GM18861 (cell line): ENCODE data around the gene AKR1C1.
"Not testable (repeated sequence)": the region's sequence is repeated elsewhere in the genome, so short reads cannot be mapped to it uniquely, and the experiment has no call there.

ENCODE experiments used
- ATAC-seq: cut with Tn5 transposase; IDR thresholded peaks from one replicate; pipeline ENCODE4 v1.9.1; 2021; ENCODE audit not compliant: unreplicated experiment

AKR1C1 gene

DNA sequence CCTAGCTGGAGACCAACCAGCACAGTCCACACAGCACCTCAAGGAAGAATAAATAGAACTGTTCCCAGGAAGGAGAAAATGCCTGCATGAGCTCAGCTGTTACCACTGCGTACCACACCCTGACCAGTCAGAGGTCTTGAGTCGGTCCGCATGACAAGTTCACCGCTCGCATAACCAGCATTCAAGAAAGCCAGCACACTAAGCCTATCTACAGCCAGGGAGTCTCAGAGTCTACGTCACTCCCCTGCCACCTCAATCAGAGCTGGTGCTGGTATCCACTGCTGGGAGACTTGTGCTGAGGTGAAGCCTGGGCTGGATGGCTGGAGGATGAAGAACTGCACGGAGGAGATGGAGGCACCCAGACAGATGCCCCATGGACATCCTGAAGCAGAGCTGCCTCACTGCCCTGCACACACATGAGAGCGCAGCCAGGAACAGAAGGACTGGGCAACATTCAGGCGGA is 19.6 kb downstream of the AKR1C1 start:
- no peak for ATAC-seq

GRCh38 chr10:4983615-4984216 is 20.5 kb downstream of the AKR1C1 start:
- no peak for ATAC-seq

- no peak for ATAC-seq
Measured at GRCh38 chr10:4984223-4984622, 21.0 kb downstream of the AKR1C1 start.

DNA sequence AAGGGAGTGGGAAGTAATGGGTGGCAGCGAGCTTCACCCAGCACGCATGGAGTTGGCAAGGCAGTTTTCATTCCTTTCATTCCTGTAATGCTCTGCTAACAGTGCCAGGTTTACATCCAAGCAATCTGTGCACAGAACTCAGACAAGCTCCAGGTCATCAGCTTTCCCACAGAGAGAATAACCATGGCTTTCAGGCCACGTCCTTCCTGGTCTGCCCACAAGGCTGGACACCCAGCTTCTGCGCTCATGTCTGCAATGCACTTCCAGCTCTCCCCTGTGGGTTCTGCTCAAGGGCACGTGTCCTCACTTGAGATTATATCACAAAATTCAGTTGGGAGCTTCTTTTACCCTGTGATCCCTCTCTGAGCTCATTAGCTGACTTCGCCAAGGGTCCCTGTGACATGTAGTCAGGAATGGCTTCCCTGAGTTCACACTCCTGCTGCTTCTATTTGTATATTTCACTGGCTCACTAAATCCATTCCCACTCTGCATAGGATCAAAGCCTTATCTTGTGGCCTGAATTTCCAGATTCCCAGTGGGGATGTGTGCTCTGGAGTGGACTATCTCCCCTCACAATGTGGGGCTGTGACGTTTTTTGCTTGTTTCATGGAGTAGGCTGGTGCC is 21.9 kb downstream of the AKR1C1 start:
- no peak for ATAC-seq

DNA sequence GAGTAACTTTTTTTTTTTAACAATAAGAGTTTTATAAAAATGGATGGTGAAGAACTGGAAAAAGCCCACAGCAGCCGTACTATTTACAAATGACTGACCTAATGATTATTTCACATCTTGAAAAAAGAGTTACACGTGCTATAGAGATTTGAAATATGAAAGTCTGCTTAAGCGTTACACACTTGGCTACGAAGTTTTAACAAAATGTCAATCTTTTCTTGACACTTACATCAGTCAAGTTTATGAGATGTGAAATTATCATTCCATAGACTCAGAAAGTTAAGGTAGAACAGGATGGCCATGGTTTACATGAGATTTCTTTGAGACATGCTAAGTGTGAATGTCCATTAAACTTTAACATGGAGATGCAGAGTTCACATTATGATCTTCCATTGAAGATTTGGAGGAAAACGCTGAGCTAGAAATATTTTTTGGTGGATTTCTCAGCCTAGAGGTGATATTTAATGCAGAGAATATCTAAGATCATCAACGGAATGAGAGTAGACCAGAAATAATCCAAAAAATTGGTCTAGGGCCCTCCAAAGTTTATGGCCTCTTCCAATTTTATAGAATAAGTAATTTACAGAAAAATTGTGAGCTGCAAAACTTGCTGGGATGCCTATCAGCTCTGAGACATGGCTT is 24.9 kb downstream of the AKR1C1 start:
- ATAC-seq = not testable (repeated sequence)

DNA sequence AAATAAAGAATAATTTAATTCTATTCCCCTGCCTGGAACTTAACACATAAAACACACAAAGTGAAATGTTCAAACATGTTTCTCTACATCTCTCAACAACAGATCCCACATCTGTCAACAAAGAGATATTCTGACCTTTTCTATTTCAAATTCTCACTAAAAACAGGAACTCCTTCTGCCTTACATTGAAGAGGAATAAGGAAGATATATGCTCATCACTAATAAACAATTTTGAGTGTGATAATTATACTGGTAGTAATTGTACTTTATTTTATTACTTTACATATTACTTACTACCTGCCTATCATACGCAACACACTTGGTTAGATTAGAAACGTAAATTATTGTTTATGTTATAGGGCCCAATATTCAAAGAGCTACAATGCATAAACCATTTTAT is 27.0 kb downstream of the AKR1C1 start:
- no peak for ATAC-seq

DNA sequence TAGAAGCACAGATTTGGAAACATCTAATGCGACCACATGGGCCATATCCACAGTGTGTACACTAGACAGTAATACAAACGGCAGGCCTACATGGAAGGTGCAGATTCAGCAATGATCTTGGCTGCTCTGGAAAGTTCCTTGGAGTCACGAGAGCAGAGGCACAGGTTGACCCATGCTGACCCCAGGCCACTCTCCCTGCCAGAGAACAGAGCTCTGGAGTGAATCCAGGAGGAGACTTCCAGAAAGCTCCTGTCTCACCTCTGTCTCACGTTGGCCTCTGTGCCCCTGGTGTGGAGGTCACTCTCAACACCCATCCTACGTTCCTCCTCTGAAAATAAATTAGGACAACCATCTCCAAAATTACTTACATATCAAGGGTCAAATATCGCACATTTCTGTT is 28.2 kb downstream of the AKR1C1 start:
- not testable (repeated sequence) for ATAC-seq

DNA sequence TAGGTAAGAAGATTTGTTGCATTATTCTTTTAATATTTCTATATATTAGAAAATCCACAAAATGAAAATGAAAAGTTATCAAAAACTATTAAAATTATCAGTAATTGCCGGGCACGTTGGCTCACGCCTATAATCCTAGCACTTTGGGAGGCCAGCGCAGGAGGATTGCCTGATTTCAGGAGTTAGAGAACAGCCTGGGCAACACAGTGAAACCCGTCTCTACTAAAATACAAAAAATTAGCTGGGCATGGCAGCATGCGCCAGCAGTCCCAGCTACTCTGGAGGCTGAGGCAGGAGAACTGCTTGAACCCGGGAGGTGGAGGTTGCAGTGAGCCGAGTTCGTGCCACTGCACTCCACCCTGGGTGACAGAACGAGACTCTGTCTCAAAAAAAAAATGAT is 29.3 kb downstream of the AKR1C1 start:
- not testable (repeated sequence) for ATAC-seq

GRCh38 chr10:4994260-4994659 is 31.0 kb downstream of the AKR1C1 start:
- ATAC-seq = not testable (repeated sequence)

DNA sequence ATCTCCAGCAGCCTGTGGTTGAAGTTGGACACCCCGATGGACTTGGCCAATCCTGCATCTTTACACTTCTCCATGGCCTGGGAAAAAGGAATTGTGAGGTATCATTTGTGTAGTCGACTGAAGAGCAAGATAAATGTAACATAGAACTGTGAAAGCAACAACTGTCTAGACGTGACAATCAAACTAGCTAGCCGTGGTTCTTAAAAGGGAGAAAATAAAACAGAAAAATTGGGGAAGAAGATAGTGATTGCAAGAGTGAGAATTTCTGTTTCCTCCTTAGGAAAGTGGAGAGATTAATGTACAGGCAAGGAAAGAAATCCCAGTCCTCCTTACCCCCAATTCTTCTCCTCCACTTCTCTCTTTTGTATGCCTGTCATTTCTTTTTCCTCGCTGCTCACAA is 35.5 kb downstream of the AKR1C1 start:
- ATAC-seq = no peak

- ATAC-seq = no peak
Measured at GRCh38 chr10:5002013-5002727, 39.0 kb downstream of the AKR1C1 start.

DNA sequence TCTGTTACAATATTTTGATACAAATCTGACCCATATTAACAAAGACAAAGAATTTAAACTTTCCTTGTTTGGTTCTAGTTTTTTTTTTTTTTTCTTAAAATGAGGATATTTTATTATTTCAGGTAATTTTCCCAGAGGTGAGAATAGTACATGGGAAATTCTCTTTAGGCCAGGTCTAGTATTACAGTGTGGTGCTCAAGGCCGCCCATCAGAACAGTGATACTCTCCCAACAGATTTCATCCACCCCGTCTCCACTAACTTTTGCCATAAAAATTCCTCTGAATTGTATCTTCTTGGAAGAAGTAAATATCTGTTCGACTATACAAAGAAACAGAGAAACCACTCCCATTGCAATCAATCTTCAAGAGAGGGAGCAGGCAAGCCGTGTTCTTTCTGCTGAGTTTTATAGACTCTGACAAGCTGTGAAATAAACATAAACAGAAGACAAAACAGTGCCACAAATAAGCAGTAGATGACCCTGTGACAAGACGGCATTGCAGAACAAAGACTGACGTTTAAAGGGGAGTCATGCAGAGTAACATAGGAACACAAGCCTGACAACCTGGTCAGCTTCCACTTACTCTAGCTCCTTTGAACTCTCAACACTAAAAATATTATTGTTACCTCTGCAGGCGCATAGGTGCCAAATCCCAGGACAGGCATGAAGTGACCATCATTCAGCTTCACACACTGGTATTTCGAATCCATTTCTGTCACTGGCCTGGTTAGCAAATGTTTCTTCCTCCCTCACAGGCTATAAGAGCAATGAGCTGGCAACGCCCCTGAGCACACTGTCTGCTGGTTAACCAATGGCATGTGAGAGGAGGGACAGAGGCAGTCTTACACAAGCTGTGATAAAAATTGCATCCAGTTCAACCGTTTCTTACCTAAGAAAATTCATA is 40.2 kb downstream of the AKR1C1 start, which contains the start of gene AKR1C2:
AKR1C2 (minus strand) TSS at position 731 of the 903 bp plus-strand sequence; CDS start at position 709, 22 bp downstream.
- not testable (repeated sequence) for ATAC-seq

- ATAC-seq = not testable (repeated sequence)
Measured at GRCh38 chr10:5004030-5004385, 40.8 kb downstream of the AKR1C1 start.

DNA sequence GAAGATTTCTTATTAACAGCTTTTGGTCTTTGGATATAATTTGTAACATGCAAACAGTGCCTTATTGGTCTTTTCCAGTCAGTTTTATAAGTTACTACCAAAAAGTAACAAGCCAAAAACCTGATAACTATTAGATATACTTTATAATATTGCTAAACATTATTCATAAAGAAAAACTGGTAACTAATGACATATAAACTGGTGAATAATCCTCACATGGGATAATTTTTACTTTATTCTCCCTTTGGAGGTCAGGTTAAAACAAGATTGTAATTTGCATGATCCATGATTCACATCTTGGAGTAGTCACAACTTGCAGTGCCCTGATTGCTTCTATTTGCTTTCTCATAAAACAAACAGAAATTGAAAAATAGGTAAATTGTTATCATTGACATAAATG is 41.3 kb downstream of the AKR1C1 start:
- not testable (repeated sequence) for ATAC-seq

GRCh38 chr10:5008857-5009548 is 45.8 kb downstream of the AKR1C1 start:
- ATAC-seq = not testable (repeated sequence)

DNA sequence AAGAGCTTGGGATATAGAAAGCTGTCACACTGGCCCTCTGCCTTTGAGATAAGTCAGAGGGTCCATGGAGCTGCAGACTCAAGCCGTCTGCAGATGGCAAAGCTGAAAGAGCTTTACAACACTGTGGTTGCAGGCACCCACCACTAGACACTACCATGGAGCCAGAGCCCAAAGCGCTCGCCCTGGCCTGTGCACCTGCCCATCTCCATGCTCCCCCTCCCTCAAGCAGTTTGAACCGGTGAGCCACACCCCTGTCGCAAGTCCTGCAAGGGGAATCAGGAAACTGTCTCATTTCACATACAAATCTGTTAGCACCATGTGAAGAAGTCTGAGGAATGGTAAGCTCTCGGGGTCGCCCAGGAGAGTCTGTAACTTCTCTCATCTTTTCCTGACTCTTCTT is 46.8 kb downstream of the AKR1C1 start:
- ATAC-seq = not testable (repeated sequence)

- not testable (repeated sequence) for ATAC-seq
Measured at GRCh38 chr10:5011392-5011791, 48.2 kb downstream of the AKR1C1 start.

DNA sequence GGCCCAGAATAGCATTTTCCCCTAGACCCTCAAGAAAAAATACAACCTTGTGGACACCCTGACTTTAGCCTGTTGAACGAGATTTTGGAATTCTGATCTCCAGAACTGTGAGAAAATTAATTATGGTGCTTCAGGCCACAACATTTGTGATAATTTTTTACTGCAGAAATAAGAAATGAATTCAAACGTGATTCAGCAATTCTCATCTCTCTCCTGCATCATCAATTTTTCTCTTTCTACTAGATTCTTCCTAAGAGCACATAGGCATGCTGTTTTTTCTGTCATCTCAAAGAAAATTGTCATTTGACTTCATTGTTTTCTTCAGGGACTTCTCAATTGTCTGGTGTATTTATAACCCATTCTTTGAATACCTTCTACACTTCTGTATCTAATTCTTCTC is 49.4 kb downstream of the AKR1C1 start:
- ATAC-seq = no peak

- ATAC-seq = no peak
Measured at GRCh38 chr10:5013385-5013784, 50.2 kb downstream of the AKR1C1 start.
